Stomach smooth muscle (tissue), 2 donors: ENCODE data around the gene SPTLC1.
"Not testable (repeated sequence)": the region's sequence is repeated elsewhere in the genome, so short reads cannot be mapped to it uniquely, and the experiment has no call there.

ENCODE experiments used
- H3K27ac ChIP-seq: one replicate; pipeline ENCODE4 v1.7.0; 2013; ENCODE audit warnings: mild to moderate bottlenecking, low read length, inconsistent platforms
- H3K27me3 ChIP-seq, 2 donors: one replicate each; pipeline ENCODE4 v1.7.0; 2013; ENCODE audit warnings: low read length in 2 of 2; ENCODE audit not compliant: insufficient read depth in 2 of 2, control insufficient read depth in 1 of 2
- H3K36me3 ChIP-seq, 2 donors: one replicate each; pipeline ENCODE4 v1.7.0; 2013; ENCODE audit warnings: low read length in 2 of 2; ENCODE audit not compliant: control insufficient read depth in 2 of 2, insufficient read depth in 2 of 2
- H3K4me1 ChIP-seq: one replicate; pipeline ENCODE4 v1.7.0; 2013; ENCODE audit warnings: low read length; ENCODE audit not compliant: control insufficient read depth, insufficient read depth
- H3K4me3 ChIP-seq, 2 donors: one replicate each; pipeline ENCODE4 v1.7.0; 2013; ENCODE audit warnings: low read length in 2 of 2
- H3K9ac ChIP-seq, 2 donors: one replicate each; pipeline ENCODE4 v1.7.0; 2013; ENCODE audit warnings: low read length in 2 of 2, mild to moderate bottlenecking in 1 of 2
- H3K9me3 ChIP-seq, 2 donors: one replicate each; pipeline ENCODE4 v1.7.0; 2013; ENCODE audit warnings: low read length in 2 of 2; ENCODE audit not compliant: control insufficient read depth in 2 of 2
- donor health status: healthy.
- donor health status: Pancreatic carcinoma.

Gene SPTLC1

GRCh38 chr9:92121265-92121664 lies 6.1 kb upstream of the SPTLC1 start:
- no peaks in the 10 kb centered on the region for H3K36me3 ChIP-seq
- no peaks in the 10 kb centered on the region for H3K9me3 ChIP-seq

DNA sequence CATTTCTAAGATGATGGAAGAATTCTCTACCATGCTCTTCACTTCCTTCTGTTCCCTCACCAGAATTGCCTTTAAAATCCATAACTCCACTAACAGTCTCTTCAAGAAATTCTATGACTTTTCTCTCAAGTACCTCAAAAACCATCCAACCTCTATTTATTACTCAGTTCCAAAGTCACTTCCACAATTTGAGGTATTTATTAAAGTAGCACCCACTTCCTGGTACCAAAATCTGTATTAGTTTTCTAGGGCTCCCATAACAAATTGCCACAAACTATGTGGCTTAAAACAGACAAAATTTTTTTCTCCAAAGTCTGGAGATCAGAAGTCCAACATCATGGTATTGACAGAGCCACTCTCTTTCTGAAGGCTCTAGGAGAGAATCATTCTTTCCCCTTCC lies 4.9 kb upstream of the SPTLC1 start:
- H3K9ac ChIP-seq: no peak overlapping the region
- H3K36me3 ChIP-seq: no peaks in the 10 kb centered on the region
- H3K4me3 ChIP-seq: no peak overlapping the region
- no peak overlapping the region for H3K27ac ChIP-seq
- H3K27me3 ChIP-seq: no peaks in the 10 kb centered on the region
- no peaks in the 10 kb centered on the region for H3K4me1 ChIP-seq
- no peaks in the 10 kb centered on the region for H3K9me3 ChIP-seq

More at GRCh38 chr9:92121265-92121664, 6.1 kb upstream of the SPTLC1 start:
- Histone ChIP-seq H3K4me3 (no peak overlapping the region), H3K27ac (no peak overlapping the region), H3K27me3 (no peaks in the 10 kb centered on the region), H3K4me1 (no peaks in the 10 kb centered on the region), H3K9ac (no peak overlapping the region)

DNA sequence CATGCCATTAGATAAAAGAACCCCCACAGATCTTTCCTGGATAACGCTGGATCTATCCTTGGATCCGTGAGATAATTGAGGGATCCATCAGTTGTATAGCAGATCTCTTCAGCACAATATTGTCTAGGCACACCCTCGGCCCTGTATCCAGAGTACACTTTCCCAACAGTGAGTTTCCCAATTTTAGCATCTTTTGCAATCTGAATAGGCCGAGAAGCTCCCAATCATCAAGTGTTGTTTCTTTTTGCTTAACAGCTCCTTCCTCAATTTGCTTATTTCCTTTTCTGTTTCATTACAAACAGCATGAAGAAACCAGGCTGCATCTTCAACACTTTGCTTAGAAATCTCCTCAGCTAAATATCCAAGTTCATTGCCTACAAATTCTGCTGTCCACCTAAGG lies 4.4 kb upstream of the SPTLC1 start:
- Histone ChIP-seq H3K27me3 (no peaks in the 10 kb centered on the region), H3K4me1 (no peaks in the 10 kb centered on the region), H3K9ac (no peak overlapping the region), H3K9me3 (no peaks in the 10 kb centered on the region), H3K4me3 (no peak overlapping the region), H3K36me3 (no peaks in the 10 kb centered on the region), H3K27ac (no peak overlapping the region)

GRCh38 chr9:92108122-92108521 lies 7.1 kb downstream of the SPTLC1 start:
- H3K4me3 ChIP-seq: no peak overlapping the region
- H3K27me3 ChIP-seq: no peaks in the 10 kb centered on the region
- H3K9me3 ChIP-seq: no peaks in the 10 kb centered on the region
- H3K36me3 ChIP-seq: peaks cover 3 to 11% of the 10 kb centered on the region in 2 donors
- no peak overlapping the region for H3K27ac ChIP-seq
- H3K4me1 ChIP-seq: no peaks in the 10 kb centered on the region
- no peak overlapping the region for H3K9ac ChIP-seq

DNA sequence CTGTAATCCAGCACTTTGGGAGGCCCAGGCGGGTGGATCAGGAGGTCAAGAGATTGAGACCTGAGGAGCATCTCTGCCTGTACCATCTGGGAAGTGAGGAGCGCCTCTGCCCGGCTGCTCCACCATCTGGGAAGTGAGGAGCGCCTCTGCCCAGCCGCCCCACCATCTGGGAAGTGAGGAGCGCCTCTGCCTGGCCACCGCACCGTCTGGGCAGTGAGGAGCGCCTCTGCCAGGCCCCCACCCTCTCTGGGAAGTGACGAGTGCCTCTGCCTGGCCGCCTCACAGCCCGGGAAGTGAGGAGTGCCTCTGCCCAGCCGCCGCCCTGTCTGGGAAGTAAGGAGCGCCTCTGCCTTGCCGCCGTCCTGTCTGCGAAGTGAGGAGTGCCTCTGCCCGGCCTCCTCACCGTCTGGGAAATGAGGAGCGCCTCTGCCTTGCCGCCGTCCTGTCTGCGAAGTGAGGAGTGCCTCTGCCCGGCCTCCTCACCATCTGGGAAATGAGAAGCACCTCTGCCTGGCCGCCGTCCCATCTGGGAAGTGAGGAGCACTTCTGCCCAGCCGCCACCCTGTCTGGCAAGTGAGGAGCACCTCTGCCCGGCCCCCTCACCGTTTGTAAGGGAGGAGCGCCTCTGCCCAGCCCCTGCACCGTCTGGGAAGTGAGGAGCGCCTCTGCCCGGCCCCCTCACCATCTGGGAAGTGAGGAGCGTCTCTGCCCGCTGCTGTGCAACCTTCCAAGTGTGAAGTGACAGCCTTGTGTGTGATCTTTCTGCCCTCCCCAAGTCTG lies 9.6 kb downstream of the SPTLC1 start:
- not testable (repeated sequence) for H3K36me3 ChIP-seq, H3K9me3 ChIP-seq, H3K9ac ChIP-seq, H3K27ac ChIP-seq, H3K27me3 ChIP-seq, H3K4me3 ChIP-seq, H3K4me1 ChIP-seq

- H3K36me3 ChIP-seq: not testable (repeated sequence)
Measured at GRCh38 chr9:92103601-92104000, 11.6 kb downstream of the SPTLC1 start.

DNA sequence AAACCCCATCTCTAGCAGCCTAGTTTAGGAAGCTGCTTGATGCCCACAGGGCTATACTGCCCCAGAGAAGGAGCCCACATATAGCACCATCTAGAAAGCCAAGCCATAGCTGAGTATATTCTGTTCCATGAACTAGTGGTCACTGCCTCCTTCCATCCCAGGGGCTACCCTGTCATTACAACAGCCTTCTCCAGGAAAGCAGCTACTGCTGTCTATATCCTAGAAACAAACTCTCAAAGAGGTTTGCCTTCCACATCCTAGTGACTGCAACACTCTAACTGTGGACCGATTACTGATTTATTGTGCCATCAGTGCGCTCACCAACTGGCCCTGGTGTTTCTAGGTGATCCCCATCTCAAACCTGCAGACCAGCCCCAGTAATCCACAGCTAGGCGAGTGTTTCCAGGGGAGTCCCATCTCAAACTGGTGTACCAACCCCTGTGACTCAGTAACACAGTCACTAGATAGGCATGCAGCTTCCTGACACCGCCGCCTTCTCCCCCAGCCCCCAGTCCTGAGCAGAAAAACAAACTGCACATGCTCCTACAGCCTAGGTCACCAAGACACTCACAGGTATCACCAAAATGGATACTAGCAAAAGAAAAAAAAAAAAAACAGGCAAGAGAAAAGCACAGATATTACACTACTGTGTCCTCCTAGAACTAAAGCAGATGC lies 14.8 kb downstream of the SPTLC1 start:
- peaks cover 0 to 2% of the 10 kb centered on the region in 2 donors for H3K36me3 ChIP-seq
- no peak overlapping the region for H3K4me3 ChIP-seq
- no peaks in the 10 kb centered on the region for H3K27me3 ChIP-seq
- H3K9ac ChIP-seq: no peak overlapping the region
- no peaks in the 10 kb centered on the region for H3K4me1 ChIP-seq
- H3K27ac ChIP-seq: no peak overlapping the region
- no peaks in the 10 kb centered on the region for H3K9me3 ChIP-seq

More at GRCh38 chr9:92103601-92104000, 11.6 kb downstream of the SPTLC1 start:
- H3K4me3 ChIP-seq, H3K4me1 ChIP-seq, H3K9me3 ChIP-seq, H3K9ac ChIP-seq, H3K27me3 ChIP-seq, H3K27ac ChIP-seq: not testable (repeated sequence)

- no peaks in the 10 kb centered on the region for H3K9me3 ChIP-seq
- H3K4me3 ChIP-seq: peak overlapping the region in 1 of 2 donors; percentile 61
- H3K27me3 ChIP-seq: no peaks in the 10 kb centered on the region
- H3K9ac ChIP-seq: no peak overlapping the region
- no peaks in the 10 kb centered on the region for H3K4me1 ChIP-seq
- H3K27ac ChIP-seq: no peak overlapping the region
- H3K36me3 ChIP-seq: peaks cover 0 to 2% of the 10 kb centered on the region in 2 donors
Measured at GRCh38 chr9:92098638-92099037, 16.6 kb downstream of the SPTLC1 start.

GRCh38 chr9:92097997-92098482 lies 17.2 kb downstream of the SPTLC1 start:
- H3K4me1 ChIP-seq: no peaks in the 10 kb centered on the region
- H3K27ac ChIP-seq: no peak overlapping the region
- H3K36me3 ChIP-seq: peaks cover 0 to 2% of the 10 kb centered on the region in 2 donors
- peak overlapping the region; percentile 2 to 61 for H3K4me3 ChIP-seq
- no peaks in the 10 kb centered on the region for H3K9me3 ChIP-seq
- no peak overlapping the region for H3K9ac ChIP-seq
- no peaks in the 10 kb centered on the region for H3K27me3 ChIP-seq

GRCh38 chr9:92095236-92095635 lies 20.0 kb downstream of the SPTLC1 start:
- H3K9me3 ChIP-seq: no peaks in the 10 kb centered on the region
- H3K9ac ChIP-seq: no peak overlapping the region
- no peak overlapping the region for H3K27ac ChIP-seq
- H3K27me3 ChIP-seq: no peaks in the 10 kb centered on the region
- H3K36me3 ChIP-seq: no peaks in the 10 kb centered on the region
- H3K4me3 ChIP-seq: no peak overlapping the region
- no peaks in the 10 kb centered on the region for H3K4me1 ChIP-seq

- Histone ChIP-seq H3K9ac (no peak overlapping the region), H3K27ac (no peak overlapping the region), H3K4me1 (no peaks in the 10 kb centered on the region), H3K9me3 (no peaks in the 10 kb centered on the region), H3K27me3 (no peaks in the 10 kb centered on the region), H3K36me3 (no peaks in the 10 kb centered on the region), H3K4me3 (no peak overlapping the region)
Measured at GRCh38 chr9:92094655-92095054, 20.6 kb downstream of the SPTLC1 start.
